Nephron (organoid): Measurements from ENCODE around the gene PTPRZ1.

ENCODE experiments used
- H3K27ac Mint-ChIP-seq, 3 experiments: 2 replicates each; pipeline ENCODE4 v1.8.0; 2020; ENCODE audit warnings: mixed read lengths in 3 of 3, mild to moderate bottlenecking in 2 of 3, moderate library complexity in 1 of 3
- H3K27me3 Mint-ChIP-seq: 2 replicates; pipeline ENCODE4 v1.8.0; 2021; ENCODE audit warnings: low read depth, mild to moderate bottlenecking, moderate library complexity, mixed read lengths
- H3K36me3 Mint-ChIP-seq: 2 replicates; pipeline ENCODE4 v1.8.0; 2020; ENCODE audit warnings: low read depth, mixed read lengths
- H3K4me1 Mint-ChIP-seq: 2 replicates; pipeline ENCODE4 v1.8.0; 2020; ENCODE audit warnings: mixed read lengths
- H3K4me3 Mint-ChIP-seq, 3 experiments: 2 replicates each; pipeline ENCODE4 v1.8.0; 2020; ENCODE audit warnings: mild to moderate bottlenecking in 3 of 3, mixed read lengths in 3 of 3, moderate library complexity in 2 of 3
- H3K9me3 Mint-ChIP-seq: 2 replicates; pipeline ENCODE4 v1.8.0; 2020; ENCODE audit warnings: mixed read lengths
- TF ChIP-seq, protein P1 (sequence below), 3 experiments: fragments of 200-600 bp; sonication (generic); IDR thresholded peaks; one replicate each; pipeline ENCODE4 v1.5.0; 2021; ENCODE audit warnings: antibody characterized with exemption in 3 of 3; ENCODE audit not compliant: unreplicated experiment in 3 of 3

PTPRZ1 gene

GRCh38 chr7:122018032-122018431 is 145.1 kb downstream of the PTPRZ1 start:
- Mint-ChIP-seq H3K4me3 (no peak overlapping the region), H3K27me3 (no peaks in the 10 kb centered on the region), H3K4me1 (no peaks in the 10 kb centered on the region), H3K9me3 (no peaks in the 10 kb centered on the region), H3K27ac (no peak overlapping the region), H3K36me3 (no peaks in the 10 kb centered on the region)
- TF ChIP-seq, protein P1, sequence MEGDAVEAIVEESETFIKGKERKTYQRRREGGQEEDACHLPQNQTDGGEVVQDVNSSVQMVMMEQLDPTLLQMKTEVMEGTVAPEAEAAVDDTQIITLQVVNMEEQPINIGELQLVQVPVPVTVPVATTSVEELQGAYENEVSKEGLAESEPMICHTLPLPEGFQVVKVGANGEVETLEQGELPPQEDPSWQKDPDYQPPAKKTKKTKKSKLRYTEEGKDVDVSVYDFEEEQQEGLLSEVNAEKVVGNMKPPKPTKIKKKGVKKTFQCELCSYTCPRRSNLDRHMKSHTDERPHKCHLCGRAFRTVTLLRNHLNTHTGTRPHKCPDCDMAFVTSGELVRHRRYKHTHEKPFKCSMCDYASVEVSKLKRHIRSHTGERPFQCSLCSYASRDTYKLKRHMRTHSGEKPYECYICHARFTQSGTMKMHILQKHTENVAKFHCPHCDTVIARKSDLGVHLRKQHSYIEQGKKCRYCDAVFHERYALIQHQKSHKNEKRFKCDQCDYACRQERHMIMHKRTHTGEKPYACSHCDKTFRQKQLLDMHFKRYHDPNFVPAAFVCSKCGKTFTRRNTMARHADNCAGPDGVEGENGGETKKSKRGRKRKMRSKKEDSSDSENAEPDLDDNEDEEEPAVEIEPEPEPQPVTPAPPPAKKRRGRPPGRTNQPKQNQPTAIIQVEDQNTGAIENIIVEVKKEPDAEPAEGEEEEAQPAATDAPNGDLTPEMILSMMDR (IDR thresholded peaks at IDR 0.05; ENCODE audit: unreplicated experiment in 3 of 3) = no peak

DNA sequence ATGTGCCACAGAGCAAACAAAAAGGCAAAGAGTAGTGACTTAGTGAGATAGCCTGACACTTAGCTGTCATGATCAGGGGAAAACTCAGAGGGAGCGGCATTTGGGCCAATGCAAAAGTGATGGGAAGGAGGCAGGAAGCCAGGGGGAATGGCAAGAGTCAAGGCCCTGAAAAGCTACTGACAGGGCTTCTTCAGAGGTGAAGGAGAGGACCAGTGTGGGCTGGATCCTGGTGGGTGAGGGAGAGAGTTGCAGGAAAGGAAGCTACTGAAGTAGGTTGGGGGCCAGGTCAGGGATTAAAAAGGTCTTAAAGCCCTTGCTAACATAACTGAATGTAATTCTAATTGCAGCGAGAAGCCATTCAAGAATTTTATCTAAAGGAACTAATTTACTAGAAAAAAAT is 154.1 kb downstream of the PTPRZ1 start:
- no peaks in the 10 kb centered on the region for H3K36me3 Mint-ChIP-seq
- no peaks in the 10 kb centered on the region for H3K27me3 Mint-ChIP-seq
- no peak overlapping the region for H3K27ac Mint-ChIP-seq
- no peak overlapping the region for H3K4me3 Mint-ChIP-seq
- TF ChIP-seq, protein P1 (IDR thresholded peaks at IDR 0.05; ENCODE audit: unreplicated experiment in 3 of 3) = no peak
- no peaks in the 10 kb centered on the region for H3K9me3 Mint-ChIP-seq
- no peaks in the 10 kb centered on the region for H3K4me1 Mint-ChIP-seq

DNA sequence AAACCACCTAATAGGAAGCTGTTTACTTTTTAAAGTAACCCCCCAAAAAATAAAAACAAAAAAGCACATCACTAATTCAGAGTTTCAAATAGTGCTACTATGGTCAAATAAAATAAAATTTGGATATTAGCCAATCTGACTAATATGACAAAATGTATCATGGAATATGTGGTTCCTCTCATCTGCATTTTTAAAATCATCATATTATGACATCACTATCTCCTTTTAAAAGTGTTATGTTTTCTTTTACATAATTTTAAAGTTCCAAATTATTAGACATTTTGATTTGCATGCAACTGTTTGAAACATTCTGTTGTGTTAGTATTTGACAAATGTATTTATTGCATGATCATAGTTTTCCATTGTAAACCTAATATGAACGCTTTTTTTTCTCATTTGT is 160.7 kb downstream of the PTPRZ1 start:
- Mint-ChIP-seq H3K27me3 (no peaks in the 10 kb centered on the region), H3K36me3 (no peaks in the 10 kb centered on the region), H3K4me3 (no peak overlapping the region), H3K4me1 (peaks cover 11% of the 10 kb centered on the region), H3K27ac (no peak overlapping the region), H3K9me3 (no peaks in the 10 kb centered on the region)
- TF ChIP-seq, protein P1 (IDR thresholded peaks at IDR 0.05; ENCODE audit: unreplicated experiment in 3 of 3) = no peak

DNA sequence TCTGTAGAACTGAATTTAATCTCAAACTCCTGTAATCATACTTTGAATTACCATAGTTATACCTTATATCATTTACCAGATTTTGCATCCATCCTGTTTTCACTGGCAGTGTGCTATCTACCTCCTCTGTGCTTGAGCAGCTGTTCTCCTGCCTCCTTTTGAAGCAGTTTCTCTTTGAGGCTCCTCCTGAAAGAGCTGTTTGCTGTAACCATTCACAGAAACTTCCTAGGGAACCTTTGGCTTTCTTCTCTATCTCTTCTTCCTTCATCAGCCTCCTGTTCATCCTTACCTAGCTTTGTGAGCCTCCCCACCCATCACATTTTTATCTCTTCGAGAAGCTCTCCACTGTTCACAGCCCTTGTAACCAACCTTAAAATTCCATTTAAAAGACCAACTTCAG is 162.9 kb downstream of the PTPRZ1 start:
- Mint-ChIP-seq H3K9me3 (no peaks in the 10 kb centered on the region), H3K36me3 (no peaks in the 10 kb centered on the region), H3K4me3 (no peak overlapping the region), H3K27me3 (no peaks in the 10 kb centered on the region), H3K4me1 (peaks cover 13% of the 10 kb centered on the region), H3K27ac (no peak overlapping the region)
- TF ChIP-seq, protein P1 (IDR thresholded peaks at IDR 0.05; ENCODE audit: unreplicated experiment in 3 of 3) = no peak

- Mint-ChIP-seq H3K27ac (peak overlapping the region in 1 of 3 experiments; percentile 19), H3K4me1 (peaks cover 13% of the 10 kb centered on the region), H3K4me3 (no peak overlapping the region), H3K36me3 (no peaks in the 10 kb centered on the region), H3K27me3 (no peaks in the 10 kb centered on the region), H3K9me3 (no peaks in the 10 kb centered on the region)
- TF ChIP-seq, protein P1 (IDR thresholded peaks at IDR 0.05; ENCODE audit: unreplicated experiment in 3 of 3) = no peak
Observed at GRCh38 chr7:122038134-122038533, 165.2 kb downstream of the PTPRZ1 start.

DNA sequence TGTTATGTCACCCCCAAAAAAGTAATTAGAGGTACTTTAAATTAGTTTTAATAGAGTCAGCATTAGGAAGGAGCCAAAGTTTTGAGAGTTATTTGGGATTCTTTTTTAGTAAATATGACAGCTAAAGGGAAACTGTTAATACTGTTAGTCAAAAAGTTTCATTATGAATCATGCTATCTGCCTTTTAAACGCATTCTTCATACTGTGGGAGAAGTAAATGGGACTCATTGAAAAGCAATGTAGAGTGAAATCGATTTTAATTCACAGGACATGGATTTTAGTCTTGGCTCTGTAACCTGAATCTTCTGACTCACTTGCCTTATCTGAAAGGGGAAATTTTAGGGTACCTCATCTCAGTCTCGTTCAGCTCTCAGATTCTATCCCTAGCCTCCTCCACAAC is 165.9 kb downstream of the PTPRZ1 start:
- H3K27me3 Mint-ChIP-seq = no peaks in the 10 kb centered on the region
- H3K4me1 Mint-ChIP-seq = peaks cover 13% of the 10 kb centered on the region
- TF ChIP-seq, protein P1 (IDR thresholded peaks at IDR 0.05; ENCODE audit: unreplicated experiment in 3 of 3) = no peak
- no peak overlapping the region for H3K4me3 Mint-ChIP-seq
- peak overlapping the region in 1 of 3 experiments; percentile 19 for H3K27ac Mint-ChIP-seq
- no peaks in the 10 kb centered on the region for H3K9me3 Mint-ChIP-seq
- H3K36me3 Mint-ChIP-seq = no peaks in the 10 kb centered on the region
